Activated CD4-positive, alpha-beta T cell treated with anti-CD3 and anti-CD28 coated beads, Interleukin-2, amount 10 ng/mL, durations not matched to agents 7 days and 5 days (primary cell): ENCODE results near the gene TKFC. TPM values are rescaled to one million over a fixed set of nuclear protein-coding genes. Genes with fewer than 3 reads are reported as not detected.
A peak's percentile ranks its signal among the peaks of the same experiment; 100 is the strongest.

Experiments used
- CTCF ChIA-PET: fragments of 350-600 bp; sonication (Branson Sonifier 250); formaldehyde crosslinking; loops from one replicate; lab custom pipeline; 2021; ENCODE audit warnings: antibody characterized with exemption; lab: Charles Lee
- POLR2A ChIA-PET: fragments of 350-600 bp; sonication (Branson Sonifier 250); formaldehyde crosslinking; loops from one replicate; lab custom pipeline; 2021; ENCODE audit warnings: antibody characterized with exemption; lab: Charles Lee
- DNase-seq: peaks from one replicate; pipeline ENCODE4 v3.0.0-alpha.2; 2020
- H3K27ac Mint-ChIP-seq: one replicate; pipeline ENCODE4 v1.8.0; 2021; ENCODE audit warnings: mild to moderate bottlenecking, moderate library complexity, mixed read lengths
- H3K27me3 Mint-ChIP-seq: one replicate; pipeline ENCODE4 v1.8.0; 2021; ENCODE audit warnings: mixed read lengths
- H3K36me3 Mint-ChIP-seq: one replicate; pipeline ENCODE4 v1.8.0; 2021; ENCODE audit warnings: low read depth, mixed read lengths
- H3K4me1 Mint-ChIP-seq: one replicate; pipeline ENCODE4 v1.8.0; 2021; ENCODE audit warnings: mixed read lengths
- H3K4me3 Mint-ChIP-seq: one replicate; pipeline ENCODE4 v1.8.0; 2021; ENCODE audit warnings: mild to moderate bottlenecking, moderate library complexity, mixed read lengths
- H3K9me3 Mint-ChIP-seq: one replicate; pipeline ENCODE4 v1.8.0; 2021; ENCODE audit warnings: mixed read lengths
- total RNA-seq, 2 experiments: library from RNA; stranded (reverse); gene quantifications; one replicate each; pipeline ENCODE4 v1.2.3, GENCODE V29; 2021

TKFC gene
- total RNA-seq, 2 experiments from 2014 or later: 40.0 to 46.9 TPM

- Mint-ChIP-seq H3K9me3 (no peaks in the 10 kb centered on the region), H3K4me3 (peak overlapping the region; percentile 100), H3K27me3 (no peaks in the 10 kb centered on the region), H3K4me1 (peaks cover 40% of the 10 kb centered on the region), H3K27ac (peak overlapping the region; percentile 99), H3K36me3 (peaks cover 28% of the 10 kb centered on the region)
- POLR2A ChIA-PET: interaction anchor here (0.6 to 1.2 kb wide), 3 partner anchors 8 to 29 kb away, joined by 3 to 5 read pairs (median 3); partner anchors contain the start of genes DDB1 and TKFC
- DNase-seq: peak; percentile 56
- CTCF ChIA-PET: interaction anchor here (0.6 to 4.9 kb wide), 9 partner anchors 10 to 528 kb away, joined by 3 to 53 read pairs (median 4); no protein-coding TSS in a partner anchor
Observed at GRCh38 chr11:61362542-61362875, 29.5 kb downstream of the TKFC start.

GRCh38 chr11:61364012-61364675, 31.1 kb downstream of the TKFC start:
- Mint-ChIP-seq H3K27ac (peak overlapping the region; percentile 99), H3K4me3 (peak overlapping the region; percentile 100)
- POLR2A ChIA-PET: no interaction called here

GRCh38 chr11:61367406-61367805, 34.4 kb downstream of the TKFC start:
- POLR2A ChIA-PET: no interaction called here
- Mint-ChIP-seq H3K4me1 (peaks cover 29% of the 10 kb centered on the region), H3K9me3 (peaks cover 3% of the 10 kb centered on the region), H3K27ac (no peak overlapping the region), H3K36me3 (peaks cover 58% of the 10 kb centered on the region), H3K4me3 (no peak overlapping the region), H3K27me3 (no peaks in the 10 kb centered on the region)
- no peak for DNase-seq
- CTCF ChIA-PET: interaction anchor here (0.7 to 5.1 kb wide), 6 partner anchors 15 to 31 kb away, joined by 3 to 23 read pairs (median 4); no protein-coding TSS in a partner anchor

More at GRCh38 chr11:61364012-61364675, 31.1 kb downstream of the TKFC start:
- Mint-ChIP-seq H3K36me3 (peaks cover 37% of the 10 kb centered on the region), H3K27me3 (no peaks in the 10 kb centered on the region), H3K9me3 (no peaks in the 10 kb centered on the region), H3K4me1 (peaks cover 40% of the 10 kb centered on the region)
- DNase-seq: no peak
- CTCF ChIA-PET: interaction anchor here (1.0 to 4.9 kb wide), 5 partner anchors 11 to 29 kb away, joined by 3 to 53 read pairs (median 4); no protein-coding TSS in a partner anchor

- H3K4me3 Mint-ChIP-seq: no peak overlapping the region
- peaks cover 60% of the 10 kb centered on the region for H3K36me3 Mint-ChIP-seq
- H3K27me3 Mint-ChIP-seq: no peaks in the 10 kb centered on the region
- POLR2A ChIA-PET: no interaction called here
- DNase-seq: no peak
- no peak overlapping the region for H3K27ac Mint-ChIP-seq
- peaks cover 6% of the 10 kb centered on the region for H3K9me3 Mint-ChIP-seq
- peaks cover 16% of the 10 kb centered on the region for H3K4me1 Mint-ChIP-seq
- CTCF ChIA-PET: interaction anchor here (0.5 to 5.1 kb wide), 6 partner anchors 17 to 91 kb away, joined by 3 to 23 read pairs (median 3); no protein-coding TSS in a partner anchor
Observed at GRCh38 chr11:61368646-61369045, 35.6 kb downstream of the TKFC start.

DNA sequence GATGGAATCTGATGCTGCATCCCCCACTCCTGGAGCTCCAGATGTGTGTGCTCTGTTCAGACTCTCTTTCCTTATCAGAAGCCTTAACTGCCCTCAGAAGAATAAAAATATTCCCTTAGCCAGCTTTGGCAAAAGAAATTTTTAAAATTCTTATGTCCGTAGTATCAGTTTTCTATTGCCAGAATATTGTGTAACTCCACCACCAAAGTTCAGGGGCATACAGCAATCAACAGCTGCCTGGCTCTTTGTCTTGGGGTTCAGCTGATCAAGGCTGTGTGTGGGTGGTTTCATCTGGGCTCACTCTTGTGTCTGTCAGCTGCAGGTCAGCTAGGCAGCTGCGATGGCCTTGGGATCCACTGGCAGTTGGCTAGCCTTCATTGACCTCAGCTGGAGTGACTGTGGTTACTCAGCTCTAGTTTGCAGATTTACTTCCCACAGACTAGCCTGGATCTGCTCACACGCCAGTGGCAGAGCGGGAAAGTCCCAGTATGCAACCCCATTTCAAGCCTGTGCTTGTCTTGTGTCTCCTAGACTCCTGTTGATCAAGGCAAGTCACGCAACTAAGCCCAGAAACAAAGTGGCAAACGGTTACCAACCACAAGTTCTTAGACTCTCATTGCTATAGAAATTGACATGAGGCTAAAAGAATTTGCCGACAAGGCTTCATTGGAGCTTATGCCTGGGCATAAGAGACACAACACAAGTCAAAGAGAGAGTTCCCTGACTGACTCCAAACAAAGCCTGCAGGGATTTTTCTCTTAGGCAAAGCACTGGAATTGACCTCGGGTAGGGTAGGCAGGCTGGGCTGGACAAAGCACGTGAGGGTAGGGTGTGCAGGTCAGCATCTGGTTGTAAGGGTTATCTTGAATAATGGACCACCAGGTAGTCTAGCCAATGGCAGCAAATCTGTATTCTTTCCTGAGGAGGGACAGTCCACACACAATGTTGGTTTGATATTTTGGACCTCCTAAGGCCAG, 36.6 kb downstream of the TKFC start:
- peaks cover 6% of the 10 kb centered on the region for H3K9me3 Mint-ChIP-seq
- no peaks in the 10 kb centered on the region for H3K27me3 Mint-ChIP-seq
- peak overlapping the region; percentile 5 for H3K27ac Mint-ChIP-seq

DNA sequence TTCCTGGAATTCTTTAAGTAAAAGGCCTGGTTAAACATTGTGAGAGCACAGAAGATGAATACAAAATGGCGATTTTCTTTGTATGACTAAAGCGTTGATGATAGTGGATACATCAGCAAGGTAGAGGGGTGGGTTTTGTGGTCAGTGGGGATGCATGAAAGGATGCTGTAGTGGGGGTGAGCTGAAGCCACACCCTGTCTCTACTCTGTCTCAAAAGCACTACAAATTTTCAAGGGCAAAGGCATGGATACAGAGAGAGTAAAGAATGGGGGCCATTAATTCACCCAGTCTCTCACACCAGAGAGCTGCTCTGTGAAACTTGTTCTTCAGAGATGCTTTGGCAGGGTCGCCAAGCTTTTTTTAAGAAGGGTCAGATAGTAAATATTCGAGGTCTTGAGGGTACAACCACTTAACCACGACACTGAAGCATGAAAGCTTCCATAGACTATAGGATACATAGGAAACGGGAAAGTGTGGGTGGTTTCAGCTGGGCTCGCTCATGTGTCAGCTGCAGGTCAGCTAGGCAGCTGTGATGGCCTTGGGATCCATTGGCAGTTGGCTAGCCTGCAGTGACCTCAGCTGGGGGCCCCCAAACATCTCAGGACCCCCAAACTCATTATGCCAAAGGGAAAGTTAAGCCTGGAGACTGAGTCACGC, 37.4 kb downstream of the TKFC start:
- ChIA-PET CTCF (interaction anchor here (1.8 to 5.1 kb wide), 2 partner anchors 15 to 34 kb away, joined by 11 to 23 read pairs; no protein-coding TSS in a partner anchor), POLR2A (no interaction called here)
- peaks cover 63% of the 10 kb centered on the region for H3K36me3 Mint-ChIP-seq
- H3K4me1 Mint-ChIP-seq: peaks cover 12% of the 10 kb centered on the region
- no peak overlapping the region for H3K4me3 Mint-ChIP-seq
- no peak overlapping the region for H3K27ac Mint-ChIP-seq
- DNase-seq: no peak
- H3K9me3 Mint-ChIP-seq: peaks cover 6% of the 10 kb centered on the region
- H3K27me3 Mint-ChIP-seq: no peaks in the 10 kb centered on the region

More for the DNA sequence above, 36.6 kb downstream of the TKFC start:
- H3K4me1 Mint-ChIP-seq: peaks cover 12% of the 10 kb centered on the region
- ChIA-PET POLR2A (no interaction called here), CTCF (interaction anchor here (0.5 to 5.1 kb wide), 7 partner anchors 16 to 92 kb away, joined by 3 to 23 read pairs (median 5); no protein-coding TSS in a partner anchor)
- no peak overlapping the region for H3K4me3 Mint-ChIP-seq
- H3K36me3 Mint-ChIP-seq: peaks cover 57% of the 10 kb centered on the region
- DNase-seq: no peak

- CTCF ChIA-PET: interaction anchor here (1.0 kb wide), 1 partner anchor 10 kb away, joined by 3 read pairs; the partner anchor contains the start of gene TMEM138
- Mint-ChIP-seq H3K27ac (no peak overlapping the region), H3K4me1 (peaks cover 12% of the 10 kb centered on the region), H3K4me3 (no peak overlapping the region), H3K9me3 (peaks cover 6% of the 10 kb centered on the region), H3K36me3 (peaks cover 56% of the 10 kb centered on the region), H3K27me3 (no peaks in the 10 kb centered on the region)
- POLR2A ChIA-PET: no interaction called here
- no peak for DNase-seq
Observed at GRCh38 chr11:61372659-61373420, 39.8 kb downstream of the TKFC start.

DNA sequence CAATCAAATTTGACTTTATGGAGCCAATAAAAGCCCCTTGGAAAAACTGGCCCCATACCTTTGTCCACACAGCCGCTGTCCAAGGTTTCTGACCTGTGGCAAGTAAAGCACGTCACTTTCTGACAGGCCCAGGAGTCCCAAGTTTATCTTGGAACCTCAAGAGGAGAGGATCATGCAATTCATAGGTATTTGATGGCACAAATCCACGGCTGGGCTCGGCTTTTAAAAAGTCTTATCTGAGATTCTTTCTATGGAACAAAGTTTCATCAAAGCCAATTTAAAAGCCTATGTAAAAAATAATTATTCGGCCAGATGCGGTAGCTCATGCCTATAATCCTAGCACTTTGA, 42.7 kb downstream of the TKFC start:
- POLR2A ChIA-PET: no interaction called here
- Mint-ChIP-seq H3K9me3 (peaks cover 6% of the 10 kb centered on the region), H3K27ac (no peak overlapping the region), H3K4me3 (no peak overlapping the region), H3K27me3 (no peaks in the 10 kb centered on the region), H3K36me3 (peaks cover 32% of the 10 kb centered on the region), H3K4me1 (no peaks in the 10 kb centered on the region)
- DNase-seq: no peak
- CTCF ChIA-PET: interaction anchor here (0.9 to 1.2 kb wide), 3 partner anchors 9 to 12 kb away, joined by 3 to 5 read pairs (median 3); no protein-coding TSS in a partner anchor

DNA sequence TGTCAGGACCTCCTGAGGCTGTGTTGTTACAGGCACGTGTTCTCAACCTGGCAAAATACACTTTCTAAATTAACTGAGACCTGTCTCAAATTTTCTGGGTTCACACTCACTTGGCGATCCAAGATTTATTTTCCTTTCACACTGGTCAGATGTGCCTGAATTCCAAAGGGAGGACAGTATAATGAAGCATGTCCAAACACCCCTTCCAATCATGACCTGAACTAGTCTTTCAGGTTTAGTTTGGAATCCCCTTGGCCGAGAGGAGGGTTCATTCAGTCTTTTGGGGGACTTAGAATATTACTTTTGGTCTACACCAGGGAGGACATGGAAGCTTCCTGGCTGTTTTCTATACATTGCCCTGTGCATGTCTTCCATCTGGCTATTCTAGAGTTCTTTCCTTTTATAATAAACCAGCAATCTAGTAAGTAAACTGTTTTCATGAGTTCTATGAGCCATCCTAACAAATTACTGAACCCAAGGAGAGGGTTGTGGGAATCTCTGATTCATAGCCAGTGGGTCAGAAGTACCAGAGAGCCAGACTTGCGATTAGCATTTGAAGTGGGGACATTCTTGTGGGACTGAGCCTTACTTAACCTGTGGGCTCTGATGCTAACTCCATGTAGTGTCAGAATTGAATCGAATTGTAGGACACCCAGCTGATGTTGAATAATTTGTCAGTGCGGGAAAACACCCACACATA, 44.6 kb downstream of the TKFC start:
- no peaks in the 10 kb centered on the region for H3K27me3 Mint-ChIP-seq
- no peak overlapping the region for H3K27ac Mint-ChIP-seq
- ChIA-PET CTCF (no interaction called here), POLR2A (no interaction called here)
- peaks cover 2% of the 10 kb centered on the region for H3K9me3 Mint-ChIP-seq
- no peak for DNase-seq
- no peaks in the 10 kb centered on the region for H3K4me1 Mint-ChIP-seq
- no peak overlapping the region for H3K4me3 Mint-ChIP-seq
- H3K36me3 Mint-ChIP-seq: peaks cover 23% of the 10 kb centered on the region

GRCh38 chr11:61378713-61379313, 45.8 kb downstream of the TKFC start:
- no peak overlapping the region for H3K27ac Mint-ChIP-seq
- CTCF ChIA-PET: interaction anchor here (1.5 kb wide), 1 partner anchor 42 kb away, joined by 3 read pairs; no protein-coding TSS in a partner anchor
- H3K36me3 Mint-ChIP-seq: peaks cover 18% of the 10 kb centered on the region
- POLR2A ChIA-PET: no interaction called here
- DNase-seq: no peak
- no peaks in the 10 kb centered on the region for H3K4me1 Mint-ChIP-seq
- no peaks in the 10 kb centered on the region for H3K27me3 Mint-ChIP-seq
- no peak overlapping the region for H3K4me3 Mint-ChIP-seq
- H3K9me3 Mint-ChIP-seq: no peaks in the 10 kb centered on the region

DNA sequence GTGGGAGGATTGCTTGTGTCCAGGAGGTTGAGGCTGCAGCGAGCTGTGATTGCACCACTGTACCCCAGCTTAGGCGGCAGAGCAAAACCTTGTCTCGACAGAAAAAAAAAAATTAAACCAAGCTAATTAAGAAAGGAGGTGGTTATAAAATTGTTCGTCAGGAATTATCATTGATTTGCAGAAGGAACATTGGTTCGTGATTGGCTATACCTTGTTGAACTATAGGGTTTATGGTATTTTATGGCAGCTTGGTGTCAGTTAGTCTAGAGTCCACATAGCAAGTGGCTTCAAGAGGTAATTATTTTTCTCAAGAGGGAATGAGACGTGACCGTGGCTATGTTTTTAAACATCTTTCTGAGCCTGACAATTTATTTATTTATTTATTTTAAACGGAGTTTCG, 47.9 kb downstream of the TKFC start:
- no peak overlapping the region for H3K27ac Mint-ChIP-seq
- ChIA-PET CTCF (interaction anchor here (1.0 to 1.6 kb wide), 2 partner anchors 12 to 47 kb away, joined by 4 read pairs; partner anchors contain the start of gene TMEM216), POLR2A (interaction anchor here (0.6 kb wide), 1 partner anchor 391 kb away, joined by 3 read pairs; no protein-coding TSS in a partner anchor)
- no peaks in the 10 kb centered on the region for H3K9me3 Mint-ChIP-seq
- peaks cover 5% of the 10 kb centered on the region for H3K36me3 Mint-ChIP-seq
- no peaks in the 10 kb centered on the region for H3K27me3 Mint-ChIP-seq
- peaks cover 5% of the 10 kb centered on the region for H3K4me1 Mint-ChIP-seq
- H3K4me3 Mint-ChIP-seq: no peak overlapping the region
- no peak for DNase-seq
